ENCODE results near the gene WFS1.
A peak's percentile ranks its signal among the peaks of the same experiment; 100 is the strongest.

WFS1 gene

GRCh38 chr4:6324999-6325787, 55.5 kb downstream of the WFS1 start:
- POLR2A ChIA-PET (ENCODE audit: low non-redundant PET), result no interaction called here
- no peak overlapping the region for H3K27ac ChIP-seq
- CTCF ChIA-PET, result interaction anchor here (6.1 kb wide), 1 partner anchor 75 kb away, joined by 87 read pairs; no protein-coding TSS in a partner anchor
- TF ChIP-seq, protein P1, sequence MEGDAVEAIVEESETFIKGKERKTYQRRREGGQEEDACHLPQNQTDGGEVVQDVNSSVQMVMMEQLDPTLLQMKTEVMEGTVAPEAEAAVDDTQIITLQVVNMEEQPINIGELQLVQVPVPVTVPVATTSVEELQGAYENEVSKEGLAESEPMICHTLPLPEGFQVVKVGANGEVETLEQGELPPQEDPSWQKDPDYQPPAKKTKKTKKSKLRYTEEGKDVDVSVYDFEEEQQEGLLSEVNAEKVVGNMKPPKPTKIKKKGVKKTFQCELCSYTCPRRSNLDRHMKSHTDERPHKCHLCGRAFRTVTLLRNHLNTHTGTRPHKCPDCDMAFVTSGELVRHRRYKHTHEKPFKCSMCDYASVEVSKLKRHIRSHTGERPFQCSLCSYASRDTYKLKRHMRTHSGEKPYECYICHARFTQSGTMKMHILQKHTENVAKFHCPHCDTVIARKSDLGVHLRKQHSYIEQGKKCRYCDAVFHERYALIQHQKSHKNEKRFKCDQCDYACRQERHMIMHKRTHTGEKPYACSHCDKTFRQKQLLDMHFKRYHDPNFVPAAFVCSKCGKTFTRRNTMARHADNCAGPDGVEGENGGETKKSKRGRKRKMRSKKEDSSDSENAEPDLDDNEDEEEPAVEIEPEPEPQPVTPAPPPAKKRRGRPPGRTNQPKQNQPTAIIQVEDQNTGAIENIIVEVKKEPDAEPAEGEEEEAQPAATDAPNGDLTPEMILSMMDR (conservative IDR thresholded peaks at IDR 0.05; ENCODE audit: low read depth), result no peak
- peak; percentile 8 for DNase-seq (ENCODE audit: low spot score)

DNA sequence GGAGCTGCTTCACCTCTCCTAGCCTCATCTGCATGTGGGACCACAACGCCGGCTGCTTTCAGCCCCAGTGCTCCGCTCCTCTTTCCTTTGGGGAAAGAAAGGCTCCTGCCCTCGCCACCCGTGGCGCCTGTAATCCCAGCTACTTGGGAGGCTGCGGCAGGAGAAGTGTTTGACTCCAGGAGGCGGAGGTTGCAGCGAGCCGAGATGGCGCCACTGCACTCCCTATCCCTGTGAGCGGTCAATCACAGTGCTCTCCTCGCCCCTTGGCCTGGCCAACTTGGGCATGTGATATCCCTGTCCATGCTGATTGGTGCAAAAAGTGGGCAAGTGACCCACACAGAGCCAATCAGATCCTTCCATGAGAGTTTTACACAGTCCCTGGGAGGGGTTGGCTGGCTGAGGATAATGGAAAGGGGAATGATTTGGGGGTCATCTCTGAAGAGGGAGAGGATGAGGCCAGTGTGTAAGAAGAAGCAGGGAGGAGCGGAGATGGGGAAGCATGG, 56.2 kb downstream of the WFS1 start:
- TF ChIP-seq, protein P1 (conservative IDR thresholded peaks at IDR 0.05; ENCODE audit: low read depth), result no peak
- no peak for DNase-seq (ENCODE audit: low spot score)
- no peak overlapping the region for H3K27ac ChIP-seq
- CTCF ChIA-PET, result interaction anchor here (6.1 kb wide), 1 partner anchor 75 kb away, joined by 87 read pairs; no protein-coding TSS in a partner anchor
- POLR2A ChIA-PET (ENCODE audit: low non-redundant PET), result no interaction called here

DNA sequence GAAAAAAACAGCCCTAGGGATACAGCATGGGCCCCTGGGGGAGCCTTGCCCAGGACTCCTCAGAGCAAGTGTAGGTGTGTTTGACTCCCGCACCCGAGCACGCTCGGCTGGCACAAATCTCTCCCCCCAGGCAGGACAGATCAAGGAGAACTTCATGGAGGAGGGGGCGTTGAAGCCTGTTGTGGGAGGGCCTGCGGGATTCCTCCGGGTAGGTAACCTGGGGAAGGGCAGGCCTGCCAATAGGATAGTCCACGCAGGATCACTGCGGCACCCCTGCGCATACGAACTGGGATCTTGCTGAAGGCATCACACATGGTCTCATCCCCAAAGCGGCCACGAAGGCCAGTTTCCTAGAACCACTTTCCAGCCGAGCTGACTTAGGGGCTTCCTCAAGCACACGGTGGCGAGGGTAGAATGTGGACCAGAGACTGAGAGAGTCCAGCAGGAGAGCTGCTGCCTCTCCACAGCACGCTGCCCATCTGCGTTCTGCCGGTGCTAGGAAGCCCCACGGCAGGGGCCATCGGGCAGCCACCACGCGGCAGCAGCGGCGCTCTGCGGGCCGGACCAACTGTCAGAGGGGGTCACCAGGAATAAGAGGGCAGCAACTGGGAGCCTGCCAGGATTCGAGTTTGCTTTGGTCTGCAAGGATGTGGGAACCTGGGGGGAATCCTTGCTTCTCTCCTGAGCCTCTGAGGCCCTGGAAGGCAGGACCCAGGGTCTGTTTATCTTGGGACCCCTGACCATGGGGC, 56.8 kb downstream of the WFS1 start:
- CTCF ChIA-PET, result interaction anchor here (1.1 to 6.1 kb wide), 4 partner anchors 59 to 76 kb away, joined by 3 to 87 read pairs (median 12); no protein-coding TSS in a partner anchor
- TF ChIP-seq, protein P1 (conservative IDR thresholded peaks at IDR 0.05; ENCODE audit: low read depth), result no peak
- H3K27ac ChIP-seq, result no peak overlapping the region
- DNase-seq (ENCODE audit: low spot score), result no peak
- POLR2A ChIA-PET (ENCODE audit: low non-redundant PET), result no interaction called here

- no peak overlapping the region for H3K27ac ChIP-seq
- TF ChIP-seq, protein P1 (conservative IDR thresholded peaks at IDR 0.05; ENCODE audit: low read depth), result peak; percentile 89
- CTCF ChIA-PET, result interaction anchor here (0.5 to 6.1 kb wide), 10 partner anchors 46 to 129 kb away, joined by 3 to 87 read pairs (median 6); no protein-coding TSS in a partner anchor
- POLR2A ChIA-PET (ENCODE audit: low non-redundant PET), result no interaction called here
- peak; percentile 55 for DNase-seq (ENCODE audit: low spot score)
Measured at GRCh38 chr4:6327220-6327917, 57.7 kb downstream of the WFS1 start.

- DNase-seq (ENCODE audit: low spot score), result no peak
- POLR2A ChIA-PET (ENCODE audit: low non-redundant PET), result no interaction called here
- CTCF ChIA-PET, result interaction anchor here (0.7 to 6.1 kb wide), 3 partner anchors 12 to 78 kb away, joined by 3 to 87 read pairs (median 7); no protein-coding TSS in a partner anchor
- H3K27ac ChIP-seq, result no peak overlapping the region
- TF ChIP-seq, protein P1 (conservative IDR thresholded peaks at IDR 0.05; ENCODE audit: low read depth), result no peak
Measured at GRCh38 chr4:6328526-6328925, 58.9 kb downstream of the WFS1 start.
